HG03159 (cell line): ENCODE measurements around the gene NOXRED1.

Experiments used
- ATAC-seq: cut with Tn5 transposase; IDR thresholded peaks from one replicate; pipeline ENCODE4 v1.9.1; 2021; ENCODE audit warnings: mild to moderate bottlenecking, moderate library complexity; ENCODE audit not compliant: unreplicated experiment

Gene NOXRED1

DNA sequence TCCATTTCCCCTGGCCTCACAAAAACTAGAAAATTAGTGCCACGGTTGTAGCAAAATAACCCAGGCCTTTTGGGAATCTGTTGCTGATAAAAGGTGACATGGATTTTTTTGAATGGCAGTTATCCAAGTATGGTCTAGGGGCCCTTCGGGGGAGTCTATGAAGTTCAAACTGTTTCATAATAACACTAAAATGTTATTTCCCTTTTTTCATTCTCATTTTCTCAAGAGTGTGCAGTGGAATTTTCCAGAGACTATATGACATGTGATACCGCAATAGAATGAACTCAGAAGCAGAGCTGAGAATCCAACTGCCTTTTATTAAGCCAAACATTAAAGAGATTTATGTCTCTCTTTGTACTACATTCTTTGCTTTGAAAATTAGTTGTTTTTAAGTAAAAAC lies 75.6 kb downstream of the NOXRED1 start:
- no peak for ATAC-seq

DNA sequence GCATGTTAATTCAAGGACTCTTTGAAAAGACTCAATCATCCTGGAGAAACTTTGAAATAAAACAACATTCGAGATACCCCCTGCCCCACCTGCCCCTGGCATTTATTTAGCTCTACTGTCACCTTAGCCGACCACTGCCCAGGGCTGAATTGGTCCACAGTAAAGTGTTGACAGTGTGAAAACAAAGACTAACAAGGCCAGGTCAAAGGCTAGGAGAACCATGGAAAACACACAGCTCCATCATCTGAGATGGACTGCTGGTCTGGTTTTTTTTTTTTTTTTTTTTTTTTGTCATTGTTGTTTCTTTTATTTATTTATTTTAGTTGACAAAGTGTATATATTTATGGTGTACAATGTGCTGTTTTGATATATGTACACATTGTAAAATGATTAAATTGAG lies 76.8 kb downstream of the NOXRED1 start:
- no peak for ATAC-seq

DNA sequence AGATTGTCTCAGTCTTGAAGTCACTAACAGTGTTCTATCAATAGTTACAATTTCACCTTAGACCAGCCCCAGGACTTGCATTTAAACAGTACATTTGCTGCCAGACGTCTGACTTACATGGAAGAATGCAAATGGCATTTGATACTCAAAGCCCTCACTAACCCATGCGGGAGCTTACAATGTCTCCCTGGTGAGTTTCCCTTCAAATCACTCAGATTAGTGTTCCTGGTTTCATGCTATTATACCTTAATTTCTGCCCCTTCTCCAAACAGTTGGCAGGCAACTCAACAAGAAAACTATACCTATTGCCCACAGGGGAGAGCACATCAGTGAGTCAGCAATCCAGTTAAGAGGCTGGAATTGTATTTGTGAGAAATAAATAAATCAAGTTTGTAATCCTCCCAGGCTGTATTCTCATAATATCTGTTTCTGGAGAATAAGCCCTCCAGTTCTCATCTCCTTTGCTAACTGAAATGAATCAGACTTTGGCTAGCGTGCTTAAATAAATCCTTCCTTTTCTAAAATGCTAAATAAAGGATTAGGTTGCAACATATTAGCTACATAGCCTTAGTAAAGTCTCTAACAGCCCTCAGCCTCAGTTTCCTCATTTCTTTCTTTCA lies 78.8 kb downstream of the NOXRED1 start:
- no peak for ATAC-seq
